IPS DF 4.7 (cell line): ENCODE measurements around the gene PHKB.
"Not testable (repeated sequence)": the region's sequence is repeated elsewhere in the genome, so short reads cannot be mapped to it uniquely, and the experiment has no call there.

Experiments
- DNase-seq: peaks from one replicate; pipeline ENCODE4 v3.0.0-alpha.2; 2013; ENCODE audit warnings: low spot score; ENCODE audit errors: extremely low read depth

The PHKB gene

DNA sequence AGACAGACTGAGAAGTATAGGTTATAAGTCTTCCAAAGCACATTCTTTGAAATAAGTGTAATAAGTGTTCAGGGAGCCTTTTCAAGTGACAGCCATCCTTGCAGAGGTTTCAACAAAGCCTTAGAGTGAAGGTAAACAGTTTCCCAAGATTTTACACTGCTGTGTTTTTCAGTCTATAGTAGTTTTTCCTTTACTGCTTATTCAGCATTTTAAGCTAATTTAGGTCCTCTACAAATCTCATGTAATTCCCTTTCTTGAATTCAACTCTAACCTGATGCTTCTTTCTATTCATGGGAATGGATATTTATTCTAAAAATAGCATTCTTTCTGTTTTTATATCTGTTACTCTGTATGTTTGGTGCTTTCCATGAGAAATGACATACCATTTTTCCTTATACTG, 211.3 kb downstream of the PHKB start:
- DNase-seq, result no peak

GRCh38 chr16:47676635-47677177, 215.6 kb downstream of the PHKB start:
- no peak for DNase-seq

- DNase-seq, result not testable (repeated sequence)
Observed at GRCh38 chr16:47681571-47681970, 220.4 kb downstream of the PHKB start.

- no peak for DNase-seq
Observed at GRCh38 chr16:47687694-47688093, 226.6 kb downstream of the PHKB start.

DNA sequence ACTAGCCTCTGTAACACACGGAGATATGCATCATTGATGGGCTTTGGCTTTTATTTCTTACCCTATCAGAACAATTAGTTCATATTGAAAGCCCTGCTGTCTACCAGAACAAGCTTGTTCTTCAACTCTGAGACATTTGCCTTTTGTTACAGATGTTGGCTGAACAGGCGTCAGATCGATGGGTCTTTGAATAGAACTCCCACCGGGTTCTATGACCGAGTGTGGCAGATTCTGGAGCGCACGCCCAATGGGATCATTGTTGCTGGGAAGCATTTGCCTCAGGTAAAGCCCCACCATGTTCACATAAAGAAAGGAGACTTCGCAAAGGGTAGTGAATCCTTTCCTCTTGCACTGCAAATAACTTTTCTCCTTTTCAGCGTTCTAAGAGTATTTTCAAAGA, 232.1 kb downstream of the PHKB start:
- no peak for DNase-seq

DNA sequence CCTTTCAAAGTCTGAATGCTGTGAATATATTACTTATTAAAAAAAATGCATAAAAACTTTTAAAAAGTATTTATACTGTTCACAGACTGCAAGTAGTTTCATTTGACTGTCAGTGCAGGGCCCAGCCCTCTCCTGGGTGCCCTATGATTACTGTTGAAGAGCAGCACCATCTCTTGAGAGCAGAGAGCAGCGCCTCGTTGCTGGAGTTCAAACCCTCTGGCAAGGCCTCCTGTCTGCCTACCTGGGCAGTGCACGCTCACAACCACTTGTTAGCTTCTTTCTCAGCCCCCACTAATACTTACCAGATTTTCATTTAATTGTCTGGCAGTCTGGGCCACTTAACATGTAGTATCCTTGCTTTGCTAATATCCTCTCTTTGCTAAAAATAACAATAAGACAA, 233.4 kb downstream of the PHKB start:
- no peak for DNase-seq

DNA sequence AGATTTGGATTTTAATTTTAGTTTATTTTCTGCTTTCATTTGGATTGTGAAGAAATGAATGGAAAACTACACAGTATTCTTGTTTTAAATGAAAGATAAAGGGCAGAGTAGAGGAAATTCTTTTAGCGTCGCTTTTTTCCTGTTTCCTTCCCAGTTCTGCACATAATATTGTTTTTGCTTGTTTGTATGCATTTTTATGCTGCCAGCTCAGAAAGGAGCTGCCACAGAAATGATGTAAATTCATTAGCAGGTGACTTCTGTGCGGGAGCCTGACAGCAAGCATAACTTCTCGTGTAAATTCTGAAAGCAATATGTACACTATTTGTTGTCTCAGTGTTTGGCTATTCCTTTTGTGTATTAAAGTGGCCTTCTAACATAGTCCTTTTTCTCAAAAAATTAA, 234.6 kb downstream of the PHKB start:
- no peak for DNase-seq

GRCh38 chr16:47697826-47698225, 236.7 kb downstream of the PHKB start:
- DNase-seq, result no peak

GRCh38 chr16:47699106-47699505, 238.0 kb downstream of the PHKB start:
- no peak for DNase-seq

DNA sequence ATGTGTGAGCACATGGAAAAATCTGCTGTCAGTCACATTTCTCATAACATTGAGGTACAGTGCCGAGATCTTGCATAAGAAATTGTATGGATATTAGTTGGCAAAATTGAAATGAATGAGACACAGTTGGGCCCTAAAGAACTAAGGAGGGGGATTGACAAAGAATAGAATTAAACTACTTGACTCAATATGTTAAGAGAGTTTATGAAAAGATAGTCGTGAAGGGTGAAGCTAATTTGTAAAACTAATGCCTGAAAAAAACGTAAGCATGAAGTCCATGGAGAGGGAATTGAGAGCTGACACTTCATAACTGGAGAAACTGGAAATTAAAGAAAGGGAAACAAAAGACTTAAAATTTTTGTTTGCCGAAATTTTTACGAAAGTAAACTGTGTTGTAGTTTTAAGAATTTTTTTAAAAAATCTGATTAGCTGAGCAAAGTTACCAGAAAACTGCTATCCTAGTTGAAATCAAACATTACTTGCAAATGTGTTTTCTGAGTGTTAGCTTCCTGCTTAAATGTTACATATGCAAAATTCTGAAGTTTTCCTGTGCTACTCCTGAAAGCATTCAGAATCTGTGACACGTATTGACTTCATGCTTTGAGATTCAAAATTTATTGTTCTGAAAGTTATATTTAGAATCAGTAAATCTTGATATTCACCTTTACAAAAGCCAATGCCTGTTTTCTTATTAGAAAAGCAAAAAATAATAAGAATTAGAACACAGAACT, 239.9 kb downstream of the PHKB start:
- DNase-seq, result no peak

GRCh38 chr16:47705266-47705665, 244.1 kb downstream of the PHKB start:
- DNase-seq, result no peak

- no peak for DNase-seq
Observed at GRCh38 chr16:47711809-47712208, 250.7 kb downstream of the PHKB start.

DNA sequence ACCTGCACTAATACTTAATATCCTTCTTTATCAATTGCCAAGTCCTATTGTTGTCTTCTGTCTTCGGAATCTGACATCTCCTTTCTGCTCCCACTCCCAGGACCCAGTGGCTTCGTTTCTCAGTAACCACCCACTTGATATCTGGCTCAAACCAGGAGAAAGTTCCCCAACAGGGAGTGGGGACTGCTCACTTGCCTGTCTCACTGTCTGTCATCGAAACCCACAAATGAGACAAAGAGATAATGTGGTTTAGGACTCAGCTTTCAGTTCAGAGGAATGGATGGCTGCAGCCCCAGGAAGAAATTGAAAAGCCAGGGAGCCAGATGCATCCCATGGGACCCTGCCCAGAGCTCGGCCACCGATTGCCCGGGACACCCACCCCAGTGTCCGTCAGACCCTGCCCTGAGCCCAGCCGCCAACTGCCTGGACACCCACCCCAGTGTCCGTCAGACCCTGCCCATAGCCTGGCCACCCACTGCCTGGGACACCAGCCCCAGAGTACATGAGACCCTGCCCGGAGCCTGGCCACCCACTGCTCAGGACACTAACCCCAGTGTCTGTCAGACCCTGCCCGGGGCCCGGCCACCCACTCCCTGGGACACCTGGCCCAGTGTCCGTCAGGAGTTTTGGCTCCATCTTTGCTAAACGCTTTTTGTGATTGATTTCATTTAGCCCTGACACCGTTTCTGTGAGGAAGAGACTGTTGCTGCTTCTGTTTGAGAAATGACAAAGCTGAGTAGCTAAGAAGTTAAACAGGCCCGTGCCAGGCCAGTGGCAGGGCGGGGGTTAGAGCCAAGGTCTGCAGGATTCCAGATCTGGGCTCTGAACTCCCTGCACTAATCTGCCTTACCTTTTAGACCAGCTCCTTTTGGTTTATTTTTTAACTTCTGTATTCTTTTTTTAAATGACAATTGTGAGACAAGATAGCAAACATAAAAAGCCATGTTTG, 251.4 kb downstream of the PHKB start:
- DNase-seq, result no peak

DNA sequence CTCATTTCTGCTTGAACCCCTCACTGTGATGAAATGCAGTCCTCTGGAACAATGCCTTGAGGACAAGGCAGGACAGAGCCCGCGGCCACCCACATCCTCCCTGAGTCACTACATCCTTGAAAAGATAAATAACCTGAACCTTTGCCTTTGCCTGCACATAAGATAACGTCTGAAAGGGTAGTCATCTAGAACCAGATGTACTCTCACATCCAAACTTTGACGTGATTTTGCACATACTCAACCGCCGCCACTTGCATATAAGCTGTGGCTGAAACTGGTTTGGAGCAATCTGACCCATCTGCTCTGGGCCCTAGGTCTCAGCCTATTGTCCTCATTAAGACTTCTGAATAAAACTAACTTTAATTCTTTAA, 252.1 kb downstream of the PHKB start:
- DNase-seq, result no peak

- no peak for DNase-seq
Observed at GRCh38 chr16:47715442-47716083, 254.4 kb downstream of the PHKB start.

DNA sequence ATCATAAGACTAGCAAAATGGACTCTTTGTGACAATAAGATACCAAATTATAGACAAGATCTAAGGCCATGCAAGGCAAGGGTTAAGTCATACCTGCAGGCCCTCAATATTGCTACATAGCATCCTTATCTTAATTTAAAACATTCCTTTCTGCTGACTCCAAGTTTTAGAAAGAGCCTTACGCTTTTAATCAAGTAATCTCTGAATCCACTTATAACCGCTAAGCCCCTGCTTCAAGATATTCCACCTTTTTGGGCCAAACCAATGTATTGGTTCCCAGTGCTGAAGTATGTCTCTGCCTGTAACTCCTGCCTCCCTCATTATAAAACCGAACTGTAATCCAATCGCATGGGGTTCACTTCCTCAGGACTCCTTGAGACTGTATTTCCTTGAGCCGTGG, 255.4 kb downstream of the PHKB start:
- no peak for DNase-seq

DNA sequence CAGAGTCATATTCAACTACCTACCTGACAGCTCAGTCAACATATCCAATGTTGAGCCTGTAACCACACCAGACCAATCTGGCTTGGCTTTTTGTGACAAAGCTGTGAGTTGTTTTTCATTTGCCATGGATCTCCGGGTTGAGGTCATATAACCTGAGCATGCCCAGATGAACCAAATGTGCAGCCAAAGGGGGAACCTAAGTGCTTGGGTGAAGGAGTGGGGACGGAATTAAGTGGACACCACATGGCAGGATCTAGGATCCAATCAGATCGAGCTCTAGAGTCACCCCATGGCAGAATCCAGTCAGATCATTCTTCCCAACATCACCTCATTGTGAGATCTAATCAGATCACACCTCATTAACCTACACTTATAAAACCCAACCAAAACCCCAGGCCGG, 258.6 kb downstream of the PHKB start:
- DNase-seq, result no peak

- no peak for DNase-seq
Observed at GRCh38 chr16:47721006-47721637, 260.0 kb downstream of the PHKB start.

- DNase-seq, result no peak
Observed at GRCh38 chr16:47722046-47722445, 260.9 kb downstream of the PHKB start.

GRCh38 chr16:47724115-47724785, 263.1 kb downstream of the PHKB start:
- no peak for DNase-seq

DNA sequence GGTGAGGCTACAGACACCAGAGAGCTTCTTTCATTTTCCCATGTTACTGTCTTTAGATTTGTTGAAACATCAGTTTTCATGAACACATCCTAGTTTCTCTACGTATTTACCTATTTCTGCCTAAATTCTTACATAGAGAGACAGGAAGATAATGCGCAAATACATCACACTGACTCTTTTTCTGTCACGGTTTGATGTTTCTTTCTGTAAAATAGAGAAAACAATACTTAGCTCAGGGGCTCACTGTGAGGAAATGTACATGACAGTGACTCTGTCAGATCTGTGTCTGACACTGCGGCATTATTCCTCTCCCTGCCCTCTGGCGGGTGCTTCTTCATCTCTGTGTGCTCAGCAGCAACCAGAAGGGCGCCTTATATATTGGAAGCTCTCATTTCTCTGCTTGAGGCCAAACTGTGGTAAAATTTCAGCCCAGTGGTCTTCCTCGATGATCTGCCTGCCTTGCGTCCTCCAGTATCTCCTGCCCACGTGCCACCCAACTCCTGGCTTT, 264.1 kb downstream of the PHKB start:
- DNase-seq, result no peak
